LoVo (cell line): ENCODE data around the gene KCNQ4.

Experiments
- DNase-seq: peaks from one replicate; pipeline ENCODE4 v3.0.0-alpha.2; 2016; ENCODE audit warnings: low spot score

Gene KCNQ4

GRCh38 chr1:40840526-40841323 is 57.1 kb downstream of the KCNQ4 start:
- DNase-seq: no peak

GRCh38 chr1:40841602-40842001 is 58.0 kb downstream of the KCNQ4 start:
- no peak for DNase-seq

GRCh38 chr1:40842207-40842606 is 58.6 kb downstream of the KCNQ4 start:
- no peak for DNase-seq

- DNase-seq: no peak
Measured at GRCh38 chr1:40842691-40843090, 59.1 kb downstream of the KCNQ4 start.

- DNase-seq: no peak
Measured at GRCh38 chr1:40844079-40844478, 60.5 kb downstream of the KCNQ4 start.

- DNase-seq: no peak
Measured at GRCh38 chr1:40844887-40845878, 61.6 kb downstream of the KCNQ4 start.

- no peak for DNase-seq
Measured at GRCh38 chr1:40845895-40846294, 62.3 kb downstream of the KCNQ4 start.

GRCh38 chr1:40847023-40847745 is 63.6 kb downstream of the KCNQ4 start:
- no peak for DNase-seq

GRCh38 chr1:40848530-40849189 is 65.1 kb downstream of the KCNQ4 start:
- peak; percentile 72 for DNase-seq

- peak; percentile 61 for DNase-seq
Measured at GRCh38 chr1:40849801-40850592, 66.4 kb downstream of the KCNQ4 start.

GRCh38 chr1:40851643-40852042 is 68.1 kb downstream of the KCNQ4 start:
- DNase-seq: no peak

- DNase-seq: no peak
Measured at GRCh38 chr1:40853113-40853884, 69.7 kb downstream of the KCNQ4 start.

- no peak for DNase-seq
Measured at GRCh38 chr1:40853885-40854170, 70.2 kb downstream of the KCNQ4 start.

- DNase-seq: no peak
Measured at GRCh38 chr1:40855513-40855912, 71.9 kb downstream of the KCNQ4 start.

- DNase-seq: no peak
Measured at GRCh38 chr1:40856116-40856515, 72.5 kb downstream of the KCNQ4 start.

GRCh38 chr1:40856656-40857302 is 73.2 kb downstream of the KCNQ4 start:
- DNase-seq: no peak

- no peak for DNase-seq
Measured at GRCh38 chr1:40857737-40858136, 74.2 kb downstream of the KCNQ4 start.

- no peak for DNase-seq
Measured at GRCh38 chr1:40858856-40859416, 75.3 kb downstream of the KCNQ4 start.

- DNase-seq: no peak
Measured at GRCh38 chr1:40860706-40861223, 77.2 kb downstream of the KCNQ4 start.
